Ovary (tissue), 9 donors: ENCODE results near the gene HMGCS2. TPM values are rescaled to one million over a fixed set of nuclear protein-coding genes. Genes with fewer than 3 reads are reported as not detected.
A peak's percentile ranks its signal among the peaks of the same experiment; 100 is the strongest.

ENCODE experiments used
- DNase-seq, 5 donors: peaks; one replicate each; pipeline ENCODE4 v3.0.0-alpha.2; 2019 to 2020
- H3K27ac ChIP-seq, 2 donors: fragments of 200-600 bp; one replicate each; pipeline versions ENCODE4 v1.5.1 to v1.8.0; 2019 to 2022
- H3K27me3 ChIP-seq: fragments of 200-600 bp; one replicate; pipeline ENCODE4 v1.8.0; 2022
- H3K36me3 ChIP-seq: fragments of 200-600 bp; sonication (generic); one replicate; pipeline ENCODE4 v1.5.1; 2019
- H3K4me1 ChIP-seq: one replicate; pipeline ENCODE4 v1.8.1; 2013; ENCODE audit warnings: mild to moderate bottlenecking, moderate library complexity; ENCODE audit not compliant: insufficient read depth
- H3K4me3 ChIP-seq: fragments of 200-600 bp; sonication (generic); one replicate; pipeline ENCODE4 v1.5.1; 2017
- H3K9me3 ChIP-seq, 2 donors: fragments of 200-600 bp in 1 of 2; sonication (generic) in 1 of 2; one replicate each; pipeline versions ENCODE4 v1.5.1 to v1.8.1; 2013 to 2019; ENCODE audit warnings: mild to moderate bottlenecking in 1 of 2, moderate library complexity in 1 of 2
- CTCF ChIP-seq, 3 donors: fragments of 450-650 bp in 2 of 3; fragments of 200-600 bp in 1 of 3; IDR thresholded peaks; one replicate each; pipeline versions ENCODE4 v1.5.1 to v1.8.0; 2016 to 2022; ENCODE audit warnings: antibody characterized with exemption in 3 of 3, mild to moderate bottlenecking in 1 of 3
- EP300 ChIP-seq: sonication (generic); formaldehyde crosslinking; IDR thresholded peaks from one replicate; pipeline ENCODE4 v1.6.1; 2017; ENCODE audit warnings: antibody characterized with exemption
- POLR2A ChIP-seq: fragments of 450-650 bp; IDR thresholded peaks from one replicate; pipeline ENCODE4 v1.6.1; 2017; ENCODE audit warnings: antibody characterized with exemption, mild to moderate bottlenecking, moderate library complexity
- WGBS, 3 donors: extraction: QIAGEN DNeasy Blood & Tissue Kit in 1 of 3; methylation state at CpG; one replicate each; pipeline versions ENCODE4 v1.1.5 to v1.1.7; 2013 to 2017; 5-methylcytosine and 5-hydroxymethylcytosine counted together
- intact Hi-C, 4 donors: fragments of 100-400 bp; cut with DNase I; formaldehyde crosslinking; loops; one replicate each; pipeline versions ENCODE4 v1.11.0 to v1.15.1; 2022 to 2023
- polyA plus RNA-seq, 2 donors: library from polyadenylated mRNA; stranded (reverse); fragments of 200-250 nt in 1 of 2; fragments of 350-450 nt in 1 of 2; fragmentation: Illumina TruSeq in 1 of 2; extraction: RNeasy Lipid Tissue Mini Kit (QIAGEN cat#74804) in 1 of 2; gene quantifications; one replicate each; pipeline ENCODE4 v1.2.3, GENCODE V29; 2013 to 2014
- total RNA-seq, 7 donors: library from RNA; depleted of rRNA in 2 of 7; stranded (reverse); fragments of >200 nt in 2 of 7; fragmentation: NEBNext Ultra II Directional in 3 of 7; extraction: Animal tissue kit (Norgen Biotek cat#: 25700) in 3 of 7; gene quantifications; one replicate each; pipeline versions ENCODE4 v1.1.0 to v1.2.4, GENCODE V29; 2016 to 2023
- donor health status: DM: no; HTN: no; CAD: no; lungs with moderate emphysema.
- donor health status: DM: no; HTN: no; CAD: no.
- donor health status: Bipolar disorder and iron deficiency.
- donor health status: DM: yes; HTN: yes; CAD: no.
- donor health status: DM: no; HTN: no; CAD: no.
- donor health status: DM: yes; HTN: yes; CAD: no.

The HMGCS2 gene
- total and polyA plus RNA-seq, 9 donors = 0.12 to 1.7 (median 0.30) TPM; not detected in 2

- Histone ChIP-seq H3K27me3 (no peaks in the 10 kb centered on the region), H3K27ac (no peak overlapping the region)
- 76 to 90% (median 80%) methylated on average over 3 of the region's 3 CpGs for WGBS, 3 donors
Measured at GRCh38 chr1:119758584-119758983, 10.1 kb downstream of the HMGCS2 start.

DNA sequence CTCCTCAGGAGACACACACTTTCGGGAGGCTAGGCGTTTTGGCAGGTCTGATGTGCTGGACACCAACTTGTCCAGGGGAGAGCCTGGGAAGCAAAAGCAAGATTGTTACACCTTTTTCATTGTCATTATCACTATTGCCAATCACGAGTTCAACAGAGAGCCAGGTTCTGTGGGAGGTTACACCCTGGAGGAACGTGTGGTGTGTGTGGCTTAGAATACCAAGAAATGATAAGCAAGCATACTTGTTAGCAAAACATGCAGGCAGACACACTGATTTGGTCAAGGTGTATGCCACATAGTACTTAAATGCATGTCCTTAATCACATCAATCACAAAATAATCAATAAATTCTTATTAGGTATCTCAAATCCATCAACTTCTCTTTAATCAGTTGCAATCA lies 16.1 kb downstream of the HMGCS2 start:
- no peaks in the 10 kb centered on the region for H3K27me3 ChIP-seq
- no peak for TF ChIP-seq CTCF (IDR thresholded peaks at IDR 0.05)
- no peak for TF ChIP-seq EP300
- no peak for TF ChIP-seq POLR2A
- H3K9me3 ChIP-seq = no peaks in the 10 kb centered on the region
- intact Hi-C loops = no loop called here
- H3K36me3 ChIP-seq = no peaks in the 10 kb centered on the region
- peaks cover 3% of the 10 kb centered on the region for H3K4me1 ChIP-seq
- DNase-seq = no peak
- 70 to 81% (median 76%) methylated on average over 4 of the region's 4 CpGs for WGBS, 3 donors
- H3K27ac ChIP-seq = no peak overlapping the region
- no peak overlapping the region for H3K4me3 ChIP-seq

More at GRCh38 chr1:119758584-119758983, 10.1 kb downstream of the HMGCS2 start:
- intact Hi-C loops = no loop called here
- TF ChIP-seq EP300 (no peak), CTCF (IDR thresholded peaks at IDR 0.05) (no peak), POLR2A (no peak)
- no peak for DNase-seq
- H3K4me3 ChIP-seq = no peak overlapping the region
- H3K4me1 ChIP-seq = no peaks in the 10 kb centered on the region
- no peaks in the 10 kb centered on the region for H3K9me3 ChIP-seq
- H3K36me3 ChIP-seq = no peaks in the 10 kb centered on the region

GRCh38 chr1:119748040-119748439 lies 20.7 kb downstream of the HMGCS2 start:
- no peaks in the 10 kb centered on the region for H3K36me3 ChIP-seq
- 29 to 43% (median 37%) methylated on average over 4 of the region's 4 CpGs for WGBS, 3 donors
- H3K27ac ChIP-seq = peak overlapping the region in 1 of 2 donors; percentile 47
- intact Hi-C loops = loop anchor here in 1 of 4 donors (10.0 kb wide), 1 partner anchor 57 kb away; no protein-coding TSS in a partner anchor
- no peak overlapping the region for H3K4me3 ChIP-seq
- no peaks in the 10 kb centered on the region for H3K27me3 ChIP-seq
- TF ChIP-seq CTCF (IDR thresholded peaks at IDR 0.05) (no peak), POLR2A (no peak), EP300 (no peak)
- no peaks in the 10 kb centered on the region for H3K9me3 ChIP-seq
- no peak for DNase-seq
- peaks cover 9% of the 10 kb centered on the region for H3K4me1 ChIP-seq

- peak overlapping the region in 1 of 2 donors; percentile 47 for H3K27ac ChIP-seq
- H3K4me1 ChIP-seq = peaks cover 9% of the 10 kb centered on the region
- H3K36me3 ChIP-seq = no peaks in the 10 kb centered on the region
- WGBS, 3 donors = 10 to 23% (median 19%) methylated on average over 3 of the region's 3 CpGs
- DNase-seq = peak in 4 of 5 donors; percentile 46 to 61 (median 55)
- H3K9me3 ChIP-seq = no peaks in the 10 kb centered on the region
- TF ChIP-seq CTCF (IDR thresholded peaks at IDR 0.05) (no peak), POLR2A (no peak), EP300 (no peak)
- no peaks in the 10 kb centered on the region for H3K27me3 ChIP-seq
- intact Hi-C loops = loop anchor here in 1 of 4 donors (10.0 kb wide), 1 partner anchor 57 kb away; no protein-coding TSS in a partner anchor
- H3K4me3 ChIP-seq = no peak overlapping the region
Measured at GRCh38 chr1:119747451-119747850, 21.3 kb downstream of the HMGCS2 start.
